Measurements from ENCODE around the gene CDHR2.
"Not testable (repeated sequence)": the region's sequence is repeated elsewhere in the genome, so short reads cannot be mapped to it uniquely, and the experiment has no call there.

Gene CDHR2

GRCh38 chr5:176581361-176581760 lies 32.2 kb downstream of the CDHR2 start:
- H3K4me3 ChIP-seq (ENCODE audit: low read depth, low read length), result no peak overlapping the region
- TF ChIP-seq CTCF (IDR thresholded peaks at IDR 0.05; ENCODE audit: low read depth, low read length, missing control alignments), result no peak
- DNase-seq (ENCODE audit: low read depth), result no peak
- in situ Hi-C loops (cut with HindIII; ENCODE audit: low sequenced_read_pairs), result no loop called here

- DNase-seq (ENCODE audit: low read depth), result no peak
- in situ Hi-C loops (cut with HindIII; ENCODE audit: low sequenced_read_pairs), result no loop called here
- TF ChIP-seq CTCF (IDR thresholded peaks at IDR 0.05; ENCODE audit: low read depth, low read length, missing control alignments), result no peak
- H3K4me3 ChIP-seq (ENCODE audit: low read depth, low read length), result no peak overlapping the region
Measured at GRCh38 chr5:176583076-176583475, 33.9 kb downstream of the CDHR2 start.

- DNase-seq (ENCODE audit: low read depth), result no peak
- in situ Hi-C loops (cut with HindIII; ENCODE audit: low sequenced_read_pairs), result no loop called here
- no peak overlapping the region for H3K4me3 ChIP-seq (ENCODE audit: low read depth, low read length)
- TF ChIP-seq CTCF (IDR thresholded peaks at IDR 0.05; ENCODE audit: low read depth, low read length, missing control alignments), result no peak
Measured at GRCh38 chr5:176587398-176587797, 38.3 kb downstream of the CDHR2 start.

- DNase-seq (ENCODE audit: low read depth), result no peak
- H3K4me3 ChIP-seq (ENCODE audit: low read depth, low read length), result no peak overlapping the region
- TF ChIP-seq CTCF (IDR thresholded peaks at IDR 0.05; ENCODE audit: low read depth, low read length, missing control alignments), result no peak
- in situ Hi-C loops (cut with HindIII; ENCODE audit: low sequenced_read_pairs), result no loop called here
Measured at GRCh38 chr5:176588297-176588696, 39.2 kb downstream of the CDHR2 start.

- H3K4me3 ChIP-seq (ENCODE audit: low read depth, low read length), result no peak overlapping the region
- TF ChIP-seq CTCF (IDR thresholded peaks at IDR 0.05; ENCODE audit: low read depth, low read length, missing control alignments), result no peak
- in situ Hi-C loops (cut with HindIII; ENCODE audit: low sequenced_read_pairs), result no loop called here
- DNase-seq (ENCODE audit: low read depth), result no peak
Measured at GRCh38 chr5:176589039-176589769, 40.1 kb downstream of the CDHR2 start.

GRCh38 chr5:176590035-176590717 lies 41.0 kb downstream of the CDHR2 start:
- DNase-seq (ENCODE audit: low read depth), result no peak
- in situ Hi-C loops (cut with HindIII; ENCODE audit: low sequenced_read_pairs), result no loop called here
- no peak overlapping the region for H3K4me3 ChIP-seq (ENCODE audit: low read depth, low read length)
- TF ChIP-seq CTCF (IDR thresholded peaks at IDR 0.05; ENCODE audit: low read depth, low read length, missing control alignments), result no peak

- DNase-seq (ENCODE audit: low read depth); in situ Hi-C loops (cut with HindIII; ENCODE audit: low sequenced_read_pairs); H3K4me3 ChIP-seq (ENCODE audit: low read depth, low read length): not testable (repeated sequence)
Measured at GRCh38 chr5:176591667-176592066, 42.5 kb downstream of the CDHR2 start.
